T-helper 1 cell (primary cell): ENCODE measurements around the gene DCAF12.
"Not testable (repeated sequence)": the region's sequence is repeated elsewhere in the genome, so short reads cannot be mapped to it uniquely, and the experiment has no call there.

ENCODE experiments used
- DNase-seq, 5 donors: peaks; one replicate each; pipeline ENCODE4 v3.0.0-alpha.2; 2012 to 2020
- total RNA-seq, 4 donors: gene quantifications; one replicate each; lab custom pipeline; 2026; lab: John Stamatoyannopoulos, UW

Gene DCAF12
- 16.5 to 33.8 (median 26.0) reads per million in 4 donors for total RNA-seq

GRCh38 chr9:34126207-34127034 is at the start of gene DCAF12:
Gene DCAF12 (minus strand): TSS chr9:34126698. CDS start chr9:34126431, 267 bp downstream.
- DNase-seq = peak; percentile 78 to 94 (median 85)

GRCh38 chr9:34176089-34176488 is 49.6 kb upstream of the DCAF12 start:
- DNase-seq = no peak

GRCh38 chr9:34171753-34172535 is 45.4 kb upstream of the DCAF12 start:
- DNase-seq = peak in 3 of 5 donors; percentile 14 to 81 (median 26)

- no peak for DNase-seq
Observed at GRCh38 chr9:34170237-34170991, 43.9 kb upstream of the DCAF12 start.

GRCh38 chr9:34169125-34169524 is 42.6 kb upstream of the DCAF12 start:
- DNase-seq = no peak

GRCh38 chr9:34163434-34163833 is 36.9 kb upstream of the DCAF12 start:
- no peak for DNase-seq

GRCh38 chr9:34158362-34158869 is 31.9 kb upstream of the DCAF12 start:
- no peak for DNase-seq

- DNase-seq = no peak
Observed at GRCh38 chr9:34157898-34158297, 31.4 kb upstream of the DCAF12 start.

- DNase-seq = no peak
Observed at GRCh38 chr9:34157318-34157717, 30.8 kb upstream of the DCAF12 start.

- no peak for DNase-seq
Observed at GRCh38 chr9:34154057-34154456, 27.6 kb upstream of the DCAF12 start.

- no peak for DNase-seq
Observed at GRCh38 chr9:34151398-34151797, 24.9 kb upstream of the DCAF12 start.

- DNase-seq = no peak
Observed at GRCh38 chr9:34145165-34145564, 18.7 kb upstream of the DCAF12 start.

- DNase-seq = no peak
Observed at GRCh38 chr9:34143116-34143515, 16.6 kb upstream of the DCAF12 start.

GRCh38 chr9:34140853-34141252 is 14.4 kb upstream of the DCAF12 start:
- DNase-seq = no peak

GRCh38 chr9:34139477-34140146 is 13.1 kb upstream of the DCAF12 start:
- DNase-seq = no peak

- not testable (repeated sequence) for DNase-seq
Observed at GRCh38 chr9:34138644-34139043, 12.1 kb upstream of the DCAF12 start.

- no peak for DNase-seq
Observed at GRCh38 chr9:34134521-34134920, 8.0 kb upstream of the DCAF12 start.

GRCh38 chr9:34133436-34133949 is 7.0 kb upstream of the DCAF12 start:
- no peak for DNase-seq

- DNase-seq = no peak
Observed at GRCh38 chr9:34131571-34131970, 5.1 kb upstream of the DCAF12 start.

- no peak for DNase-seq
Observed at GRCh38 chr9:34127035-34127948, 794 bp upstream of the DCAF12 start.

- no peak for DNase-seq
Observed at GRCh38 chr9:34125681-34126206, 754 bp downstream of the DCAF12 start.
